NCI-H82 (cell line): ENCODE measurements around the gene MAPKBP1.

Experiments used
- DNase-seq: peaks from one replicate; lab custom pipeline; 2025; lab: John Stamatoyannopoulos, UW

The MAPKBP1 gene

DNA sequence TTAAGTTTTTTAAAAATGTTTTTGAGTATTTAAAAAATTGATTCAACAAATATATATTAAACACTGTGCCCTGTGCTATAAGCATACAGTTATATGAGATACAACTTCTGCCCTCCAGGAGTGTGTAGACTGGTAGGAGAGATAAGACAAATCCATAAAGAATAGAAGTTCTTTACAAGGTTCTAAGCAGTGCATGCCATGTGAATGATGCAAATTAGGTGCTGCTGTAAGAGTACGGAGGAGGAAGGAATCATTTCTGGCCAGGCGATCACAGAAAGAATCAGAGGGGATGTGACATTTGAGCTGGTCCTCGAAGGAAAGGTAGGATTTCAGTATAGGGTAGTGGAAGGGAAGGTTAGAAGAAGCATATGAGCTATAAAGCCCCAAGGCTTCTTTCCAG lies 14.0 kb downstream of the MAPKBP1 start:
- no peak for DNase-seq

DNA sequence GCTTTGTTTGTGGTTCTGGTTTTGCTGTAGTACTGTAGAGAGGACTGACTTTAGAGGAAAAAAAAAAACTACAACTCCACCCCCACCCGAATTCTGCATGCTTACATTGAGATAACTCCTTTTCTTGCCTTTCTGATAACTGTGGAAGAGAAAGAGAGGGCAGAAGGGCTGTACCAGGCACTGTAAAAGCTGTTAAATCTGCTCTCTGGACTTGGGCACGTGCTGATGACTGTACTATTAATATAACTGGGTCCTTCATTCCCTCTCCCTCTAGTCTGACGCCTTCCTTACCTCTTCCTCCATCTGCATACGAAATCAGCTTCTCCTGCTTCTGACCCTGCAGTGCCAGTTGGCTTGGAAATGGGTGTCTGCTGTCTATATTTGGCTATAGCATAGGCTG lies 15.0 kb downstream of the MAPKBP1 start:
- DNase-seq: no peak

DNA sequence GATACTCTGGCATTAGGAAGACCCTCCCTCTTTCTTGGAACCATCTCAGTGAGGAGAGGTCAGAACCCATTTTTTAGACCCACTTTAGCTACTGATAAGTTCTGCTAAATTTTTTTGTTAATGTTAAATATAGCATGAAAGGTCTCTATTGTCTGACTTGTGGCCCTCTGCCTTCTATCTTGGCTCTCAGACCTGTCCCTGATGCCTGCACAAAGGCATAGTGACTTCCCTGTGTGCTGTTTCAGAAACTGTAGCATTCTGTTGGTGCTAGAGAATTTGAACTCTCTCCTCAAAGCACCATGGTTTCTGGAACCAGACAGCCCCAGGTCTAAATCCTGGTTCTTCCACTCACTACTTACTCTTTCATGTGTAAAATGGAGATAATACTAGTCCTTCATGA lies 15.4 kb downstream of the MAPKBP1 start:
- no peak for DNase-seq

DNA sequence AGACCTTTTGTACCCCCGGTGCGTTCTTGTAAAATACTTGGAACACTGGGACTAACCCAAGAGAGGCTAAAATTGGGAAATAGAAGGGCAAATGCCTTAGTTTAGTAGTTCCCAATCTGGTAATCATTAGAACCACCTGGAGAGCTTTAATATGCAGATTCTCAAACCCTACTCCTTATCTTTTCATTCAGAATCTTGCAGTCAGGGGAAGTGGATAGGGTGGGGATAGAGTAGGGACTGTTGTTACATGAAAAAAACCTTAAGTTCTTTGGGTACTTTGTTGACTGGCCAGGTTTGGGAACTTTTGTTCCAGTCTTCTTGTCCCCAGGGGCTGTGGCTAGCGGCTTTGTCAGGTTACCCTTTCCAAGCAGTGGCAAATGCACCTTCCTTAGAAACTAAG lies 15.9 kb downstream of the MAPKBP1 start:
- no peak for DNase-seq

- no peak for DNase-seq
These were observed 16.7 kb downstream of the MAPKBP1 start for GRCh38 chr15:41790756-41791546.

- DNase-seq: no peak
These were observed 17.3 kb downstream of the MAPKBP1 start for GRCh38 chr15:41791547-41791937.

DNA sequence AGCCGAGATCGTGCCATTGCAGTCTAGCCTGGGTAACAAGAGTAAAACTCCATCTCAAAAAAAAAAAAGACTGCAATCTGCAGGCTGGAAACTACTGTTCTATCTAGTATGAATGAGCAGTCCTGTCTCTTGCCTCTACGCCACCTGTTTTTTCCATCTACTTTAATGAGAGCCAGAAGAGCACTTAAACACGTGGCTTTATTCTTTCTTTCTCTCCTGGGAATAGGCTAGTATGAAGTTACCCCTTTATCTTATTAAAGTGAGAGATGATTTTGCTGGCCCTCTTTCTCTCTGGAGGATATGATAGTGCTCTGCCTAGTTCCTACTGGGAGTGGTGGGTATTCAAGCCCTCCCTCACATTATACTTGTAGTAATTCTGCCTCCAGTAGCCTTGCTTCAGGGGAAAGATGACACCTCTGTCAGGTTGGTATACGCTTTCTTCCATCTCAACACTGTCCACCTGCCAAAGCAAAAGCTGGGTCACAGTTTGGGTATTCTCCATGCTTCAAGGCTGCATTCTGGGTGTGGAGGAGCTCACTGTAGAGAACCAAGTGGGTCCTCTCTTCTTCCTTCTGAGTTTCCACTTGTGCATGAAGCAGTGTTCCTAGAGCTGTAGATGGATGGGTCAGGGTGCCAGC lies 17.8 kb downstream of the MAPKBP1 start:
- DNase-seq: peak; percentile 60

DNA sequence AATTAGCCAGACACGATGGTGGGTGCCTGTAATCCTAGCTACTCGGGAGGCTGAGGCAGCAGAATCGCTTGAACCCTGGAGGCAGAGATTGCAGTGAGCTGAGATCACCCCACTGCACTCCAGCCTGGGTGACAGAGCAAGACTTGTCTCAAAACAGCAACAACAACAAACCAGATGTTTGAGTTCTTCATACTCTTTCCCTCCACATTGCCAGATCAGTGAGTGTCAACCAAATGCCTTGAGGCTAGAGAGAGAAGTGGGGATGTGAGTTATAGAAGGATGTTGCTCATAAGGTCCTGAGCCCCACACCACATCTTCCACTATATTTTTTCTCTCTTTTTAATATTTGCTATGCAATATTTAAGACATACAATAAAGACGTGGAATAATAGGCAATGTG lies 19.8 kb downstream of the MAPKBP1 start:
- no peak for DNase-seq

DNA sequence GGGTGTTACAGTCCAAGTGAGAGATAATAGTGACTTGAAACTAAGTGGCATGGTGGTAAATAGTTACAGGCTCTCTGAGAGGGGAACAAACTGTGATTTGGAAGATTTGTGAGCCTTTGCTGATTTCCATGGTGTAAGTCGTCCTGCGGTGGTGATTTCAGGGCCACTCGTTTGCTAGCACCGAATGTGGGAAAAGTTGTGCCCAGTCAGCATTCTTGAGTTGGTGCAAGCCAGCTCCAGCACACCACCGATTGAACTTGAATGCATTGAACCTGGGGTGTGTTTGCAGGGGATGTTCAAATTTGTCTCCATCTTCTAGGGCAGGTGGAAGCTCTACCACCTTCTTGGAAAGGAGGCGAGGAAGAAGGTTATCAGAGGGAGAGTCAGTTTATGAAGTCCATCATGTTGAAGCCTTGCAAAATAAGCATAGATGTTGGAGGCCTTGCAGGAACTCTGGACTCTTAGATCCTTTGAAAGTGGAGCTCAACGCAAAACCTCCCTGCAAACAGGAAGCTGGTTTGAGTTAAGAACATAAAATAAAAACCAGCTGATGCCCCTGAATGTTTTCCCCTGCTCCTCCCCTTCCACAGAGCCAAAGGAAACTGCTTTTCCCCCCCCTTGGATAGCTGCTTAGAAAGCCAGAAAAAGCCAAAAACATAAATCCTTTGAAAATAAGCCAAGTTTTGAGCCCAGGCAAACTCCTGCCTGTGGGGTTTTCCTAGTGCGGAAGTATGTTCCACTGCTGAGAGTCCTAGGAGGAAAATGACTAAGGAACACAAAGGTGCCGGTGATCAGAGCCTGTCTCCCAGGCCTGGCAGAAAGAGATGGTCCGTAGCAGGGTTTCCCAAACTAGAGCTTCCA lies 21.9 kb downstream of the MAPKBP1 start:
- DNase-seq: no peak

DNA sequence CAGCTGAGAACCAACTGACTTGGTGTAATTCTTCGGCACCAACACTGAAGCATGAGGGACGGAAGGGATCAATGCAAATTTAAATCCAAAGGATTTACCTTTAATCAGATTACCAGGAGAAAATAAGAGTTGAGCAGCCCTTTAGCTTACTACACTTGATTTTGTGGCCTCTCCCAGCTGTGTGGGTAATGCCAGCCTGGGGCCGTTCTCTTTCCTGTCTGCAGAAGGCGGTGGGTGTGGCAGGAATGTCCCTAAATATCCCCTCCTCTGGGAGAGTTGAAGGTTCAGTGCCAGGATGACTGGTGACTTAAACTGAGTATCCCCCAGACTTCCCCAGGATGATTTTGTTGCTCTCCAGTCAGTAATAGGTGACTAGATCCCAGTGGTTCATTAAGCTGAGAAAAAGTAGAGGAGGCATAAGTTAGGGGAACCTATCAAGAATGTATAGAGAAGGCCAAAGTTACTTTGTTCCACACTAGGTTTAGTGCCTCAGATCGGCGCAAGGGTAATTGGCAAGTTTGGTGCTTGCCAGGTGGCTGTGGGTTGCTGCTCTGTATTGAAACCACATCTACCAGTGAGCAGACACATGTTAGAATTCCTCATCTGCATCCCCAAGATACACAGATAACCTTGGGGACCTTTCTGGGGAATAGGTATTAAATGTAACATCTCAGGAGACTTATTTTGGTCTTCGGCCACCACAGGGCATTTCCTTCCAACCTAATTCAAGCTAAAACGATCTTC lies 23.1 kb downstream of the MAPKBP1 start:
- DNase-seq: peak; percentile 94

GRCh38 chr15:41798607-41799487 lies 24.6 kb downstream of the MAPKBP1 start:
- no peak for DNase-seq

DNA sequence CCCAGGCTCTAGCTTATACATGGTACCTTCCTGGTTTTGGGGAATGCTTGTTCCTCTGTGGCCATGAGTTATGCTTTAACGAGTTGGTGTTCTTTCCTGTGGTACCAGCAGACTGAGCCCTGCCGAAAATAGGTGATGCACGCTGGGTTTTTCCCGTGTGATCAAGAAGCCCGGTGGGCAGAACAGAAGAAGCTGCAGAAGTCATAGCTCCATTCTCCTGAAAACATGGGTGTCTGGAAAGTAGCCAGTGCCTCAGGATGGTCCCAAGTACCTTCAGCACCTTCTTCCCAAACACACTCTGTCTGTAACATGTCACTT lies 25.2 kb downstream of the MAPKBP1 start:
- no peak for DNase-seq

DNA sequence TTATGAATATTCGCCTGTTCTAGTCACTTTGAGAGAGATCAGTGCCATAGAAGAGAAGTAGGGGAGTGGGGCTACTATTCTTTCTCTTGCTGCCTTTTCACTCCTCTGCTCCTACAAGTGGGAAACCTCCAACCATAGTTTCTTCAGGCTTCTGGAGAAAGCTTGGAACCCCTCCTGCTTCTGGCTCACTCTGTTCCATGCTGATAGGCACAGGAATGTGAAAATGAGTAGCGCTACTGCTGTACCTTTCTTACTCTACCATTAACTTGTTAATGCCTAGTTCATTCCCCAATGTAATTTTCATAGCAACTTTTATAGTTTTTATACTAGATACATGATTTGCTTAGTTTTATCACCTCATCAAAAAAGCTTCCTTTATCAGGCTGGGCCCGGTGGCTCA lies 26.9 kb downstream of the MAPKBP1 start:
- DNase-seq: no peak

GRCh38 chr15:41801850-41802455 lies 27.7 kb downstream of the MAPKBP1 start:
- DNase-seq: no peak

DNA sequence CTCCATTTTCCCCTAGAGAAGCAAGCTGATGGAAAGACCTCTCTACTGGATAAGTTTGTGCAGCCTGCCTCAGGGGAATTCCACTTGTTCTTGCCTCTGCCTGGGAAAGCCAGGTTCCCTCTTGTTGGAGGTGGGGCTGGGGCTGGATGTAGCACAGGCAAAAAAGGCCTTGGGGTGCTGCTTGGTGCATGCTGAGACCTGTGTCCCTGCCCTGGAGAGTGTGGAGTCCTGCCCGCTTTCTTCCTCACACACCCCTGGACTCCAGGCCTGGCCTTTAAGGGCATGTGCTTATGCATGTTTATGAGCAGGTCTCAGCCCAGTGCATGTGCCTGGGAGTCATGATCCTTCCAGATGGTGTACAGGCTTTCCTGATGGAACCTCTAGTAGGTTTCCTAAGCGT lies 30.1 kb downstream of the MAPKBP1 start:
- peak; percentile 54 for DNase-seq

- DNase-seq: no peak
These were observed 30.8 kb downstream of the MAPKBP1 start for GRCh38 chr15:41804916-41805666.

- no peak for DNase-seq
These were observed 31.4 kb downstream of the MAPKBP1 start for GRCh38 chr15:41805711-41806110.

DNA sequence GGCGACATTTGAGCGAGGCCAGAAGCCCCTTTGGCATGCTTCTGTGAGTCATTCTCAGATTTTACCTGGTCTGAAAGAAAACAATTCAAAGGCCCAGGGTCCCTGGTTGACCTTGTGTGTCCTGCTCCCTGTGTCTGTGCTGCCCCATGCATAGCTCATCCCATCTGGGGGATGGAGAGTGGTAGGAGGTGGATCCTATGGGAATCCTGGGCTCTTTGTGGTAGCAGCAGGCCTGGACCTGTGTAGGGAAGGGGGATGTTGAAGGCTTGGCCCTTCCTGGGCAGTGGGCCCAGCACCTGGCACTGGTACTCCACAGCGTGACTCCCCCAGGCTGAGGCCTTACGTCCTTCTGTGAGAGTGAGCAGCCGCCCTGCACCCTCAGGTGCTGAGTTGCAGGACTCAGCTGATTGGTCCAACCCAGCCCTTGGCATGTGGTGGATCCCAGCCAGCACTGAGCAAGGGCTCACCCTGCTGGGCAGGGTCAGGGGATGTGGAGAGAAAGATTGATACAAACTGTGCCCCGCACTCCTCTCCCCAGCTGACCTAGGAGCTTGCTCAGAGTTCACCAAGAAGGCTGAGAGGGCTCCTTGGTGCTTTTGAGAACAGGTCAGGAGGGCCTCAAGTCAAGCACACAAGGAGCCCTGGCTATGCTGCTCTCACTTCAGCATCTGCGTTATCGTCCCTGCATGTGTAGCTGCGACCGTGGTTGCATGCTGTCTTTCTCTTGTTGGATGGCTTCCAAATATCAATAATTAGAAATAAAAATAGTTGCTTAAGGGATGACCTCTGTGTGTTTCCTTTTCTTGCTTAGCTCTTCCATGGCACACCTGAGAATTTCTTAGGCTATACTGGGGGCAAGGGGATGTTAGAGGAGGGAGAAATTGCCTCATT lies 32.3 kb downstream of the MAPKBP1 start:
- DNase-seq: peak; percentile 51

DNA sequence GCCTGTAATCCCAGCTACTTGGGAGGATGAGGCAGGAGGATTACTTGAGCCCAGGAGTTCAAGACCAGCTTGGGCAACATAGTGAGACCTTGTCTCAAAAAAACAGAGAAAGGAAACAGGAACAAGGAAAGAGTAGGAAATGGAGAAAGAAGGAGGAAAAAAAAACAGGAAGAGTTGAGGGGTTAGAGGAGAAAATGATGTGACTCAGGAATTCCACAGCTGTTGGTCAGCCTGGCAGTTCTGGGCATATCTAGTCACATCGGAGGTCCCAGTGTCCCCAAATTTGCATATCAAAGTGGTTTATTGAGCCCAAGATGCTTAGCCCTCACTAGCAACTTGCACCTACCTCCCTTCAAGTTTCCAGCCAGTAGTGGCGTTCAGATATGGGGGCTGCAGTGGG lies 34.8 kb downstream of the MAPKBP1 start:
- DNase-seq: no peak
